HepG2 (cell line): Measurements from ENCODE around the gene C1orf50. TPM values are rescaled to one million over a fixed set of nuclear protein-coding genes. Genes with fewer than 3 reads are reported as not detected.
A peak's percentile ranks its signal among the peaks of the same experiment; 100 is the strongest.

Experiments used
- ATAC-seq: fragments of 200-7000 bp; cut with Tn5 transposase; 3 replicates; pipeline ENCODE4 v1.9.1; 2020; ENCODE audit warnings: mild to moderate bottlenecking, moderate library complexity
- BruUV-seq: library from RNA; stranded (reverse); fragments of 400-500 nt; replicated peaks from 2 replicates; lab custom pipeline; 2021; lab: Mats Ljungman, UMichigan
- CTCF ChIA-PET: fragments of 300-600 bp; formaldehyde crosslinking; extraction: SDS; loops from one replicate; lab custom pipeline; 2021; ENCODE audit warnings: low total read pairs, inconsistent platforms, low intra/inter-chr PET ratio; lab: Yijun Ruan, JAX
- POLR2A ChIA-PET: fragments of 350-600 bp; sonication (Branson Sonifier 250); formaldehyde crosslinking; loops from one replicate; lab custom pipeline; 2020; ENCODE audit warnings: antibody characterized with exemption, inconsistent platforms; lab: Yijun Ruan, JAX
- DNase-seq: peaks from one replicate; pipeline ENCODE4 v3.0.0-alpha.2; 2015; ENCODE audit warnings: low spot score
- FAIRE-seq: peaks from 3 replicates; lab custom pipeline; 2011; peaks lifted over from hg19 to GRCh38; lab: Jason Lieb, UNC
- H2AFZ ChIP-seq: one replicate; pipeline ENCODE4 v1.6.1; 2011; ENCODE audit warnings: low read length, inconsistent platforms
- H3K27ac ChIP-seq: fragments of 300-600 bp; 3 replicates; pipeline ENCODE4 v1.8.0; 2011; ENCODE audit warnings: mixed run types, mild to moderate bottlenecking, mixed read lengths, low read length, inconsistent platforms; ENCODE audit not compliant: insufficient read depth; ENCODE audit errors: extremely low read length
- H3K27me3 ChIP-seq, 2 experiments: fragments of 200-600 bp in 1 of 2; 2 replicates in 1 of 2; 3 replicates in 1 of 2; pipeline versions ENCODE4 v1.6.0 to v1.8.0; 2011; ENCODE audit warnings: low read length in 2 of 2, mild to moderate bottlenecking in 2 of 2, moderate library complexity in 2 of 2, inconsistent platforms in 1 of 2; ENCODE audit not compliant: insufficient read depth in 2 of 2, control insufficient read depth in 1 of 2
- H3K36me3 ChIP-seq, 2 experiments: fragments of 200-600 bp in 1 of 2; replicated peaks in 1 of 2; 2 replicates in 1 of 2; 3 replicates in 1 of 2; pipeline versions ENCODE4 v1.5.1 to v1.8.0; 2011; ENCODE audit warnings: low read length in 2 of 2, inconsistent platforms in 1 of 2; ENCODE audit not compliant: insufficient read depth in 2 of 2, control insufficient read depth in 1 of 2
- H3K4me1 ChIP-seq: 2 replicates; pipeline ENCODE4 v1.5.1; 2012; ENCODE audit warnings: low read length, inconsistent platforms; ENCODE audit not compliant: insufficient read depth
- H3K4me2 ChIP-seq: 2 replicates; pipeline ENCODE4 v1.6.0; 2011; ENCODE audit warnings: low read depth, low read length, inconsistent platforms
- H3K4me3 ChIP-seq, 3 experiments: fragments of 200-600 bp in 1 of 3; sonication (generic), shearing (Covaris generic) in 1 of 3; replicated peaks in 1 of 3; 2 replicates each; pipeline ENCODE4 v1.5.1; 2011 to 2016; ENCODE audit warnings: low read length in 3 of 3, inconsistent platforms in 2 of 3, low read depth in 2 of 3, mild to moderate bottlenecking in 2 of 3, control low read depth in 1 of 3, mixed read lengths in 1 of 3; ENCODE audit not compliant: insufficient read depth in 1 of 3
- H3K79me2 ChIP-seq: one replicate; pipeline ENCODE4 v1.6.1; 2011; ENCODE audit warnings: low read length, inconsistent platforms; ENCODE audit not compliant: insufficient read depth
- H3K9ac ChIP-seq: 2 replicates; pipeline ENCODE4 v1.6.0; 2011; ENCODE audit warnings: mild to moderate bottlenecking, low read depth, low read length, inconsistent platforms; ENCODE audit not compliant: insufficient read depth
- H3K9me3 ChIP-seq: 2 replicates; pipeline ENCODE4 v1.5.1; 2012; ENCODE audit warnings: mild to moderate bottlenecking, low read length
- H4K20me1 ChIP-seq: 2 replicates; pipeline ENCODE4 v1.6.0; 2011; ENCODE audit warnings: inconsistent platforms, mild to moderate bottlenecking, low read length, moderate library complexity; ENCODE audit not compliant: insufficient read depth
- ATRX ChIP-seq: sonication (generic); formaldehyde crosslinking; IDR thresholded peaks from 2 replicates; pipeline ENCODE4 v1.4.0; 2020; ENCODE audit warnings: missing genetic modification reagents, borderline replicate concordance
- CC2D1A ChIP-seq: sonication (generic); formaldehyde crosslinking; IDR thresholded peaks from 2 replicates; pipeline ENCODE4 v1.8.1; 2023; ENCODE audit warnings: mild to moderate bottlenecking, missing genetic modification reagents
- GABPB1 ChIP-seq: IDR thresholded peaks from 2 replicates; pipeline ENCODE4 v1.6.1; 2016; ENCODE audit warnings: mild to moderate bottlenecking, missing genetic modification reagents, moderate library complexity, missing compliant biosample characterization
- IKZF1 ChIP-seq: fragments of 450-650 bp; IDR thresholded peaks from 2 replicates; pipeline ENCODE4 v1.7.1; 2016
- ZBTB3 ChIP-seq: sonication (generic); formaldehyde crosslinking; IDR thresholded peaks from 2 replicates; pipeline ENCODE4 v1.4.0; 2020; ENCODE audit warnings: low read depth, mild to moderate bottlenecking, moderate library complexity, missing genetic modification reagents, borderline replicate concordance
- ZNF441 ChIP-seq: sonication (generic); formaldehyde crosslinking; IDR thresholded peaks from 2 replicates; pipeline ENCODE4 v1.7.0; 2021; ENCODE audit warnings: missing genetic modification reagents, borderline replicate concordance
- ZNF609 ChIP-seq: sonication (generic); formaldehyde crosslinking; IDR thresholded peaks from 2 replicates; pipeline ENCODE4 v1.4.0; 2020; ENCODE audit warnings: mild to moderate bottlenecking, missing genetic modification reagents, borderline replicate concordance
- WGBS: methylation state at CpG from one replicate; pipeline ENCODE4 v1.1.6; 2017; ENCODE audit warnings: low lambda C conversion rate; 5-methylcytosine and 5-hydroxymethylcytosine counted together
- in situ Hi-C: cut with HindIII; loops from 2 replicates; pipeline ENCODE4 v1.10.0; 2017; ENCODE audit warnings: low pct_unique_long_range_greater_than_20kb; ENCODE audit not compliant: extremely low pct_ligation_motif_present
- intact Hi-C: fragments of 100-400 bp; cut with micrococcal nuclease; formaldehyde crosslinking; loops from one replicate; pipeline ENCODE4 v1.10.0; 2022; ENCODE audit not compliant: unreplicated experiment
- polyA plus RNA-seq, 8 experiments: library from polyadenylated mRNA; depleted of rRNA in 3 of 8; stranded (reverse) in 7 of 8; unstranded in 1 of 8; fragments of >200 nt; fragmentation: Illumina TruSeq in 4 of 8; extraction: Trizol in 4 of 8; gene quantifications; 2 replicates each; pipeline versions ENCODE4 v1.2.1 to v1.2.3, GENCODE V29; 2011 to 2016; ENCODE audit warnings: low read depth in 4 of 8, missing spikeins in 1 of 8, mixed read lengths in 1 of 8; ENCODE audit not compliant: insufficient read depth in 1 of 8
- total RNA-seq, 5 experiments: library from RNA; depleted of rRNA; stranded (reverse); fragments of >200 nt; fragmentation: Illumina TruSeq; extraction: Trizol; gene quantifications; 2 replicates each; pipeline ENCODE4 v1.2.3, GENCODE V29; 2016; ENCODE audit warnings: low read depth in 1 of 5
- TF ChIP-seq, protein P1 (sequence below): IDR thresholded peaks from 2 replicates; pipeline ENCODE4 v1.6.1; 2018; ENCODE audit warnings: missing genetic modification reagents

C1orf50 gene
- total and polyA plus RNA-seq, 2 of the 13 experiments (the other 11 are each of a cell fraction or from before 2014, with no cell fraction given): 4.3 to 4.8 TPM

DNA sequence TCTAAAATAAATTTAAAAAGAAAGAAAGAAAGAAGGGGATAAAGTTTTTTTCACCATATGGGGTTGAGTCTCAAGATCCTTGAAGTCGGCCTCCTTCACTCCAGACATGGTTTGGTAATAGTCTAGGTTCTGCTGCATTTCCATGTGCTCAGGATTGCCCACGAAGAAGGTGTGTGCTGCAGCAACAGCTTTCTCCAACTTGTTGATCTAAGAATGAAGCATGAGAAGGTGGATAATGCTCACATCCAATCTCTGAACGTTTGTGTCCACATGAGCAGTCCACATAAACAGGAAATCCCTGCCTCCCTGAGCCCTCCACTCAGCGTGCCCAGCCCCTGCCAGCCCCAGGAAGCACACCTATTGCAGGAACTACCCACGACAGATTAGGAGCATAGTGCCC, 4.8 kb upstream of the C1orf50 start:
- DNase-seq (no peak), ATAC-seq (no peak), FAIRE-seq (no peak)
- H3K79me2 ChIP-seq: peaks cover 33% of the 10 kb centered on the region
- no peak overlapping the region for H3K4me2 ChIP-seq
- TF ChIP-seq ZBTB3 (CRISPR knock-in tag): no peak
- TF ChIP-seq IKZF1: no peak
- TF ChIP-seq, protein P1, sequence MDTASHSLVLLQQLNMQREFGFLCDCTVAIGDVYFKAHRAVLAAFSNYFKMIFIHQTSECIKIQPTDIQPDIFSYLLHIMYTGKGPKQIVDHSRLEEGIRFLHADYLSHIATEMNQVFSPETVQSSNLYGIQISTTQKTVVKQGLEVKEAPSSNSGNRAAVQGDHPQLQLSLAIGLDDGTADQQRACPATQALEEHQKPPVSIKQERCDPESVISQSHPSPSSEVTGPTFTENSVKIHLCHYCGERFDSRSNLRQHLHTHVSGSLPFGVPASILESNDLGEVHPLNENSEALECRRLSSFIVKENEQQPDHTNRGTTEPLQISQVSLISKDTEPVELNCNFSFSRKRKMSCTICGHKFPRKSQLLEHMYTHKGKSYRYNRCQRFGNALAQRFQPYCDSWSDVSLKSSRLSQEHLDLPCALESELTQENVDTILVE: no peak
- no peak for TF ChIP-seq CC2D1A
- no peak for TF ChIP-seq GABPB1 (CRISPR knock-in tag)
- TF ChIP-seq ATRX (CRISPR knock-in tag): no peak
- 72% methylated on average over 5 of the region's 5 CpGs for WGBS
- no peaks in the 10 kb centered on the region; the same call in 1 of the 2 replicates for H4K20me1 ChIP-seq
- no peak overlapping the region for H2AFZ ChIP-seq
- H3K27ac ChIP-seq: peak overlapping the region; percentile 9
- POLR2A ChIA-PET: no interaction called here
- H3K4me1 ChIP-seq: peaks cover 24% of the 10 kb centered on the region
- intact Hi-C loops: no loop called here
- in situ Hi-C loops: no loop called here
- H3K27me3 ChIP-seq: no peaks in the 10 kb centered on the region; a peak in 1 of 5 replicates
- BruUV-seq: no TSS peak
- peaks cover 4 to 31% of the 10 kb centered on the region in 2 experiments; a peak in 3 of 5 replicates for H3K36me3 ChIP-seq
- CTCF ChIA-PET: no interaction called here
- no peak overlapping the region for H3K4me3 ChIP-seq
- no peaks in the 10 kb centered on the region for H3K9me3 ChIP-seq
- H3K9ac ChIP-seq: no peak overlapping the region

GRCh38 chr1:42765269-42765668, 1.8 kb upstream of the C1orf50 start:
- H3K4me3 ChIP-seq: peak overlapping the region; percentile 89 to 99 (median 95)
- in situ Hi-C loops (no loop called here), intact Hi-C loops (loop anchor here (5.0 kb wide), 1 partner anchor 52 kb away; the partner anchor contains the start of genes ERMAP and SVBP)
- H3K4me2 ChIP-seq: peak overlapping the region; percentile 88
- H2AFZ ChIP-seq: no peak overlapping the region
- ChIA-PET CTCF (no interaction called here), POLR2A (interaction anchor here (0.9 to 2.7 kb wide), 4 partner anchors 8 to 107 kb away, joined by 5 to 33 read pairs (median 18); partner anchors contain the start of genes ERMAP, PPIH, SVBP and YBX1)
- TF ChIP-seq ZNF441 (CRISPR knock-in tag): 0 out of 2 replicates have a peak, but pooled peaks have one; percentile 9
- TF ChIP-seq ZNF609: no peak
- H4K20me1 ChIP-seq: no peaks in the 10 kb centered on the region; the same call in 1 of the 2 replicates
- H3K79me2 ChIP-seq: peaks cover 56% of the 10 kb centered on the region
- 4% methylated on average over 7 of the region's 7 CpGs for WGBS
- FAIRE-seq: peak; percentile 42
- peak overlapping the region; percentile 93 for H3K9ac ChIP-seq
- peaks cover 49% of the 10 kb centered on the region for H3K4me1 ChIP-seq
- H3K27ac ChIP-seq: peak overlapping the region; percentile 67
- no peak for DNase-seq
- no peaks in the 10 kb centered on the region for H3K9me3 ChIP-seq
- ATAC-seq: no peak
- H3K27me3 ChIP-seq: peaks cover 0 to 4% of the 10 kb centered on the region in 2 experiments; a peak in 1 of 5 replicates
- no TSS peak for BruUV-seq
- H3K36me3 ChIP-seq: peaks cover 0 to 11% of the 10 kb centered on the region in 2 experiments; a peak in 3 of 5 replicates
